K562 (cell line): ENCODE results near the gene MAST4. TPM values are rescaled to one million over a fixed set of nuclear protein-coding genes. Genes with fewer than 3 reads are reported as not detected.

ENCODE experiments used
- ATAC-seq: fragments of 200-7000 bp; cut with Tn5 transposase; 3 replicates; pipeline ENCODE4 v1.9.1; 2020; ENCODE audit warnings: moderate library complexity
- BruUV-seq: library from RNA; stranded (reverse); fragments of 400-500 nt; replicated peaks from 2 replicates; lab custom pipeline; 2021; lab: Mats Ljungman, UMichigan
- CTCF ChIA-PET: fragments of 300-600 bp; formaldehyde crosslinking; extraction: SDS; loops from one replicate; lab custom pipeline; 2021; ENCODE audit warnings: low intra/inter-chr PET ratio; lab: Yijun Ruan, JAX
- POLR2A ChIA-PET: fragments of 300-600, 350-650 bp; sonication (Branson Sonifier 250); formaldehyde crosslinking; extraction: SDS; loops from one replicate; lab custom pipeline; 2021; ENCODE audit warnings: antibody characterized with exemption, inconsistent platforms; lab: Yijun Ruan, JAX
- DNase-seq, 4 experiments: peaks; one replicate each; pipeline versions ENCODE4 v3.0.0 to v3.0.0-alpha.2; 2011 to 2018; ENCODE audit warnings: low spot score in 3 of 4, mixed read lengths in 3 of 4; ENCODE audit errors: extremely low read depth in 1 of 4
- FAIRE-seq: peaks from 2 replicates; lab custom pipeline; 2011; peaks lifted over from hg19 to GRCh38; lab: Jason Lieb, UNC
- H2AFZ ChIP-seq: 2 replicates; pipeline ENCODE4 v1.6.0; 2011; ENCODE audit warnings: low read depth, low read length, control low read depth, inconsistent platforms
- H3K27ac ChIP-seq: fragments of 200-600 bp; 3 replicates; pipeline ENCODE4 v1.8.0; 2011; ENCODE audit warnings: low read depth, mild to moderate bottlenecking, control low read depth, inconsistent platforms, low read length, moderate library complexity, mixed read lengths; ENCODE audit errors: extremely low read depth
- H3K27me3 ChIP-seq, 2 experiments: fragments of 300-600 bp in 1 of 2; 2 replicates in 1 of 2; 3 replicates in 1 of 2; pipeline versions ENCODE4 v1.6.0 to v1.8.0; 2011; ENCODE audit warnings: inconsistent platforms in 2 of 2, low read length in 2 of 2, mild to moderate bottlenecking in 1 of 2, mixed read lengths in 1 of 2, moderate library complexity in 1 of 2; ENCODE audit not compliant: control insufficient read depth in 2 of 2, insufficient read depth in 2 of 2
- H3K36me3 ChIP-seq: fragments of 300-600 bp; 3 replicates; pipeline ENCODE4 v1.8.0; 2011; ENCODE audit warnings: mild to moderate bottlenecking, low read length, inconsistent platforms; ENCODE audit not compliant: control insufficient read depth, insufficient read depth
- H3K4me1 ChIP-seq, 2 experiments: fragments of 200-600 bp in 1 of 2; replicated peaks in 1 of 2; 2 replicates in 1 of 2; 3 replicates in 1 of 2; pipeline versions ENCODE4 v1.5.1 to v1.8.0; 2011; ENCODE audit warnings: inconsistent platforms in 2 of 2, low read length in 2 of 2, mild to moderate bottlenecking in 1 of 2, mixed read lengths in 1 of 2, moderate library complexity in 1 of 2; ENCODE audit not compliant: control insufficient read depth in 2 of 2, insufficient read depth in 2 of 2
- H3K4me2 ChIP-seq: 2 replicates; pipeline ENCODE4 v1.6.1; 2011; ENCODE audit warnings: low read length, control low read depth, inconsistent platforms, mixed read lengths; ENCODE audit not compliant: insufficient read depth
- H3K4me3 ChIP-seq: fragments of 200-600 bp; sonication (generic), shearing (Covaris generic); 2 replicates; pipeline ENCODE4 v1.5.1; 2016; ENCODE audit warnings: control low read depth, inconsistent platforms
- H3K79me2 ChIP-seq: fragments of 200-600 bp; 3 replicates; pipeline ENCODE4 v1.8.0; 2011; ENCODE audit warnings: low read length, inconsistent platforms; ENCODE audit not compliant: control insufficient read depth, insufficient read depth
- H3K9ac ChIP-seq, 2 experiments: 2 replicates each; pipeline versions ENCODE4 v1.6.0 to v1.6.1; 2011; ENCODE audit warnings: low read depth in 2 of 2, low read length in 2 of 2, control low read depth in 1 of 2, inconsistent platforms in 1 of 2, mild to moderate bottlenecking in 1 of 2, mixed read lengths in 1 of 2; ENCODE audit not compliant: insufficient read depth in 1 of 2
- H3K9me1 ChIP-seq: one replicate; pipeline ENCODE4 v1.6.0; 2011; ENCODE audit warnings: inconsistent platforms, mild to moderate bottlenecking, low read length, moderate library complexity; ENCODE audit not compliant: control insufficient read depth, insufficient read depth
- H3K9me3 ChIP-seq: replicated peaks from 2 replicates; pipeline ENCODE4 v1.5.1; 2011; ENCODE audit warnings: low read depth, low read length, inconsistent platforms; ENCODE audit not compliant: control insufficient read depth, insufficient read depth
- H4K20me1 ChIP-seq: replicated peaks from 2 replicates; pipeline ENCODE4 v1.6.1; 2011; ENCODE audit warnings: low read length, inconsistent platforms, mixed read lengths; ENCODE audit not compliant: control insufficient read depth, insufficient read depth
- CTCF ChIP-seq, 3 experiments: IDR thresholded peaks in 2 of 3; conservative IDR thresholded peaks in 1 of 3; 2 replicates each; pipeline ENCODE4 v1.5.1; 2011 to 2012; ENCODE audit warnings: low read length in 3 of 3, mild to moderate bottlenecking in 3 of 3, control low read depth in 2 of 3, improper control_type of control experiment in 1 of 3, inconsistent platforms in 1 of 3, low read depth in 1 of 3, mixed read lengths in 1 of 3, moderate library complexity in 1 of 3; ENCODE audit not compliant: insufficient read depth in 2 of 3
- CTCFL ChIP-seq: IDR thresholded peaks from 2 replicates; pipeline ENCODE4 v1.6.1; 2011; ENCODE audit warnings: borderline replicate concordance, low read depth, mild to moderate bottlenecking, moderate library complexity, low read length; ENCODE audit not compliant: insufficient read depth, poor library complexity, severe bottlenecking
- HNRNPH1 ChIP-seq: fragments of 200-400 bp; formaldehyde crosslinking; optimal IDR thresholded peaks from 2 replicates; pipeline ENCODE3; 2017; ENCODE audit warnings: low read depth, mild to moderate bottlenecking, low read length, moderate library complexity
- RAD21 ChIP-seq, 2 experiments: fragments of 250-450 bp in 1 of 2; fragments of 450-650 bp in 1 of 2; sonication (Bioruptor Pico) in 1 of 2; formaldehyde crosslinking in 1 of 2; IDR thresholded peaks in 1 of 2; conservative IDR thresholded peaks in 1 of 2; 2 replicates each; pipeline versions ENCODE4 v1.4.0 to v1.8.0; 2020 to 2022; ENCODE audit warnings: mild to moderate bottlenecking in 2 of 2, moderate library complexity in 1 of 2
- RBM22 ChIP-seq: fragments of 200-400 bp; formaldehyde crosslinking; IDR thresholded peaks from 2 replicates; pipeline ENCODE4 v1.6.1; 2018; ENCODE audit warnings: low read length, low read depth; ENCODE audit not compliant: poor library complexity, severe bottlenecking
- ZBTB33 ChIP-seq: sonication (generic); formaldehyde crosslinking; IDR thresholded peaks from 2 replicates; pipeline ENCODE4 v1.8.1; 2023; ENCODE audit warnings: mild to moderate bottlenecking, missing genetic modification reagents
- WGBS: fragments of 100-300 bp; shearing (Covaris generic); methylation state at CpG from one replicate; pipeline ENCODE4 v1.1.6; 2016; ENCODE audit warnings: low coverage, mixed read lengths; ENCODE audit not compliant: insufficient coverage; ENCODE audit errors: missing lambda C conversion rate; 5-methylcytosine and 5-hydroxymethylcytosine counted together
- in situ Hi-C: fragments of 300-500 bp; cut with MboI; formaldehyde crosslinking; loops from 4 replicates; pipeline ENCODE4 v1.15.0; 2018; ENCODE audit warnings: inconsistent platforms, mixed read lengths
- intact Hi-C: fragments of 100-400 bp; cut with micrococcal nuclease; formaldehyde crosslinking; loops from 2 replicates; pipeline ENCODE4 v1.14.2; 2022
- polyA plus RNA-seq, 8 experiments: library from polyadenylated mRNA; depleted of rRNA in 4 of 8; stranded (reverse) in 5 of 8; unstranded in 3 of 8; fragments of >200 nt; fragmentation: Nextera tagmentation in 2 of 8; fragmentation: Illumina TruSeq in 1 of 8; extraction: Ambion mirVana in 2 of 8; extraction: Trizol in 1 of 8; gene quantifications; 2 replicates each; pipeline versions ENCODE4 v1.2.1 to v1.2.3, GENCODE V29; 2011 to 2014; ENCODE audit warnings: inconsistent platforms in 1 of 8, missing spikeins in 1 of 8
- total RNA-seq, 7 experiments: library from RNA; depleted of rRNA in 6 of 7; stranded (reverse); fragments of >200 nt in 6 of 7; fragmentation: Illumina TruSeq in 2 of 7; extraction: Trizol in 2 of 7; gene quantifications; 2 replicates each; pipeline versions ENCODE4 v1.2.1 to v1.2.3, GENCODE V29; 2011 to 2021; ENCODE audit warnings: low replicate concordance in 1 of 7

The MAST4 gene
- total and polyA plus RNA-seq, 9 of the 15 experiments (the other 6 are each of a cell fraction or from before 2014, with no cell fraction given), result 0.88 to 10.1 (median 5.2) TPM

GRCh38 chr5:67165526-67166459 lies 569.6 kb downstream of the MAST4 start:
- no peak overlapping the region for H3K4me3 ChIP-seq
- no peaks in the 10 kb centered on the region for H3K27me3 ChIP-seq
- peaks cover 0 to 13% of the 10 kb centered on the region in 2 experiments; a peak in 2 of 5 replicates for H3K4me1 ChIP-seq
- H3K9ac ChIP-seq, result no peak overlapping the region
- in situ Hi-C loops (no loop called here), intact Hi-C loops (no loop called here)
- DNase-seq (peak; percentile 18 to 36 (median 26)), ATAC-seq (peak; percentile 82), FAIRE-seq (no peak)
- ChIA-PET CTCF (no interaction called here), POLR2A (interaction anchor here (0.6 kb wide), 1 partner anchor 21 kb away, joined by 3 read pairs; no protein-coding TSS in a partner anchor)
- H3K9me3 ChIP-seq, result no peaks in the 10 kb centered on the region
- 82% methylated on average over 28 of the region's 36 CpGs for WGBS
- no peaks in the 10 kb centered on the region for H3K79me2 ChIP-seq
- no peaks in the 10 kb centered on the region for H4K20me1 ChIP-seq
- peaks cover 12% of the 10 kb centered on the region; the same call in 1 of the 3 replicates for H3K36me3 ChIP-seq
- H3K27ac ChIP-seq, result no peak overlapping the region
- H2AFZ ChIP-seq, result no peak overlapping the region
- no TSS peak for BruUV-seq
- no peaks in the 10 kb centered on the region for H3K9me1 ChIP-seq
- no peak overlapping the region for H3K4me2 ChIP-seq
- TF ChIP-seq CTCF (IDR thresholded peaks at IDR 0.05 in 2 of 3, conservative IDR thresholded peaks at IDR 0.05 in 1 of 3; ENCODE audit: insufficient read depth in 2 of 3, low read depth in 1 of 3, low read length in 3 of 3) (peak; percentile 31 to 49 (median 48); a peak in 4 of 6 replicates), ZBTB33 (CRISPR knock-in tag) (peak; percentile 98), RAD21 (CRISPR knock-in tag; conservative IDR thresholded peaks at IDR 0.05 in 1 of 2, IDR thresholded peaks at IDR 0.05 in 1 of 2) (peak in 1 of 2 experiments; percentile 29; a peak in 1 of 4 replicates), CTCFL (peak; percentile 45), HNRNPH1 (no peak), RBM22 (peak; percentile 77)
